Stomach (tissue), 4 donors: ENCODE data around the gene SLC26A3.

Source experiments
- CTCF ChIP-seq, 7 experiments: fragments of 450-650 bp in 4 of 7; fragments of 200-600 bp in 3 of 7; sonication (generic) in 3 of 7; IDR thresholded peaks; one replicate each; pipeline ENCODE4 v1.5.1; 2016 to 2019; ENCODE audit warnings: antibody characterized with exemption in 7 of 7, control low read depth in 2 of 7, mild to moderate bottlenecking in 1 of 7
- EP300 ChIP-seq: sonication (generic); formaldehyde crosslinking; IDR thresholded peaks from one replicate; pipeline ENCODE4 v1.6.1; 2017; ENCODE audit warnings: antibody characterized with exemption
- POLR2A ChIP-seq, 4 donors: fragments of 450-650 bp; IDR thresholded peaks; one replicate each; pipeline ENCODE4 v1.6.1; 2016; ENCODE audit warnings: antibody characterized with exemption in 4 of 4, control low read depth in 2 of 4, mild to moderate bottlenecking in 1 of 4, moderate library complexity in 1 of 4

- TF ChIP-seq POLR2A (IDR thresholded peaks at IDR 0.05) (no peak), EP300 (peak; percentile 45), CTCF (IDR thresholded peaks at IDR 0.05) (no peak)
These were observed 17.1 kb downstream of the SLC26A3 start for GRCh38 chr7:107785926-107786325.
